Mesothelial cell of epicardium (in vitro differentiated cells): Measurements from ENCODE around the gene ARPC1B. TPM values are rescaled to one million over a fixed set of nuclear protein-coding genes. Genes with fewer than 3 reads are reported as not detected.
"Not testable (repeated sequence)": the region's sequence is repeated elsewhere in the genome, so short reads cannot be mapped to it uniquely, and the experiment has no call there.

Experiments
- DNase-seq, 2 experiments: peaks; one replicate each; pipeline ENCODE4 v3.0.0; 2021; ENCODE audit warnings: low spot score in 2 of 2; ENCODE audit not compliant: unreplicated experiment in 2 of 2
- H3K27ac Mint-ChIP-seq: 2 replicates; pipeline ENCODE4 v1.8.0; 2021; ENCODE audit warnings: mixed read lengths
- H3K27me3 Mint-ChIP-seq: 2 replicates; pipeline ENCODE4 v1.8.0; 2021; ENCODE audit warnings: low read depth, mixed read lengths
- H3K36me3 Mint-ChIP-seq: 2 replicates; pipeline ENCODE4 v1.8.0; 2021; ENCODE audit warnings: mixed read lengths
- H3K4me1 Mint-ChIP-seq: 2 replicates; pipeline ENCODE4 v1.8.0; 2021; ENCODE audit warnings: mixed read lengths
- H3K4me3 Mint-ChIP-seq: 2 replicates; pipeline ENCODE4 v1.8.0; 2021; ENCODE audit warnings: mild to moderate bottlenecking, moderate library complexity, mixed read lengths
- H3K9me3 Mint-ChIP-seq: 2 replicates; pipeline ENCODE4 v1.8.0; 2021; ENCODE audit warnings: mixed read lengths
- CTCF ChIP-seq: fragments of 200-600 bp; sonication (generic); IDR thresholded peaks from one replicate; pipeline ENCODE4 v1.5.0; 2021; ENCODE audit warnings: antibody characterized with exemption; ENCODE audit not compliant: unreplicated experiment
- total RNA-seq: library from RNA; stranded (reverse); gene quantifications from 3 replicates; pipeline ENCODE4 v1.2.1, GENCODE V29; 2021

Gene ARPC1B
- total RNA-seq, 1 donor from 2014 or later = 32.5 TPM

GRCh38 chr7:99410635-99411034, 36.1 kb downstream of the ARPC1B start:
- Mint-ChIP-seq H3K4me1 (peaks cover 22% of the 10 kb centered on the region), H3K27ac (peak overlapping the region; percentile 70), H3K27me3 (no peaks in the 10 kb centered on the region), H3K4me3 (peak overlapping the region; percentile 95), H3K9me3 (peaks cover 6% of the 10 kb centered on the region), H3K36me3 (peaks cover 23% of the 10 kb centered on the region)
- DNase-seq = no peak
- TF ChIP-seq CTCF = no peak

- H3K27me3 Mint-ChIP-seq, H3K9me3 Mint-ChIP-seq, H3K4me3 Mint-ChIP-seq, H3K4me1 Mint-ChIP-seq, H3K27ac Mint-ChIP-seq: not testable (repeated sequence)
- DNase-seq = peak in 1 of 2 experiments; percentile 49
- peaks cover 40% of the 10 kb centered on the region for H3K36me3 Mint-ChIP-seq
These were observed 41.1 kb downstream of the ARPC1B start for GRCh38 chr7:99415513-99416127.

- no peak for TF ChIP-seq CTCF
- no peaks in the 10 kb centered on the region for H3K4me1 Mint-ChIP-seq
These were observed 43.7 kb downstream of the ARPC1B start for GRCh38 chr7:99418260-99418659.

GRCh38 chr7:99419323-99420021, 44.9 kb downstream of the ARPC1B start:
- Mint-ChIP-seq H3K27ac (no peak overlapping the region), H3K9me3 (peaks cover 6% of the 10 kb centered on the region), H3K27me3 (no peaks in the 10 kb centered on the region), H3K4me3 (no peak overlapping the region), H3K36me3 (peaks cover 27% of the 10 kb centered on the region), H3K4me1 (no peaks in the 10 kb centered on the region)
- DNase-seq = no peak
- TF ChIP-seq CTCF = no peak

More at GRCh38 chr7:99418260-99418659, 43.7 kb downstream of the ARPC1B start:
- Mint-ChIP-seq H3K4me3 (no peak overlapping the region), H3K36me3 (peaks cover 29% of the 10 kb centered on the region), H3K27ac (no peak overlapping the region), H3K27me3 (no peaks in the 10 kb centered on the region), H3K9me3 (peaks cover 6% of the 10 kb centered on the region)
- DNase-seq = no peak

- Mint-ChIP-seq H3K27ac (no peak overlapping the region), H3K4me3 (no peak overlapping the region), H3K9me3 (peaks cover under 1% of the 10 kb centered on the region), H3K36me3 (peaks cover 26% of the 10 kb centered on the region), H3K4me1 (no peaks in the 10 kb centered on the region), H3K27me3 (no peaks in the 10 kb centered on the region)
- no peak for DNase-seq
- no peak for TF ChIP-seq CTCF
These were observed 45.7 kb downstream of the ARPC1B start for GRCh38 chr7:99420213-99420612.

- peaks cover 23% of the 10 kb centered on the region for H3K36me3 Mint-ChIP-seq
- no peak for TF ChIP-seq CTCF
- no peaks in the 10 kb centered on the region for H3K27me3 Mint-ChIP-seq
- no peaks in the 10 kb centered on the region for H3K9me3 Mint-ChIP-seq
- H3K4me1 Mint-ChIP-seq = no peaks in the 10 kb centered on the region
- no peak for DNase-seq
- no peak overlapping the region for H3K27ac Mint-ChIP-seq
- H3K4me3 Mint-ChIP-seq = no peak overlapping the region
These were observed 46.5 kb downstream of the ARPC1B start for GRCh38 chr7:99420986-99421385.
